GM21786 (cell line): ENCODE data around the gene CDC25B.

Source experiments
- ATAC-seq: cut with Tn5 transposase; IDR thresholded peaks from one replicate; pipeline ENCODE4 v1.9.1; 2021; ENCODE audit not compliant: unreplicated experiment

CDC25B gene

GRCh38 chr20:3763671-3764601 lies 32.2 kb upstream of the CDC25B start:
- no peak for ATAC-seq

GRCh38 chr20:3764659-3765058 lies 31.5 kb upstream of the CDC25B start:
- ATAC-seq = no peak

GRCh38 chr20:3765171-3765882 lies 30.8 kb upstream of the CDC25B start:
- no peak for ATAC-seq

GRCh38 chr20:3766422-3767109 lies 29.5 kb upstream of the CDC25B start:
- no peak for ATAC-seq

GRCh38 chr20:3767110-3767426 lies 29.0 kb upstream of the CDC25B start:
- no peak for ATAC-seq

- ATAC-seq = peak; percentile 95
Observed at GRCh38 chr20:3767427-3768341, 28.4 kb upstream of the CDC25B start, which contains the start of gene ADISSP. ADISSP (minus strand) TSS chr20:3767753; CDS start chr20:3760100, 7,653 bp downstream.

- ATAC-seq = peak; percentile 36
Observed at GRCh38 chr20:3768342-3769130, 27.6 kb upstream of the CDC25B start.

- no peak for ATAC-seq
Observed at GRCh38 chr20:3771552-3772058, 24.5 kb upstream of the CDC25B start.

- ATAC-seq = no peak
Observed at GRCh38 chr20:3775457-3776108, 20.5 kb upstream of the CDC25B start.

GRCh38 chr20:3777381-3777715 lies 18.8 kb upstream of the CDC25B start:
- ATAC-seq = no peak

- no peak for ATAC-seq
Observed at GRCh38 chr20:3777716-3778629, 18.1 kb upstream of the CDC25B start.

- ATAC-seq = no peak
Observed at GRCh38 chr20:3778976-3779375, 17.1 kb upstream of the CDC25B start.

- peak; percentile 83 for ATAC-seq
Observed at GRCh38 chr20:3781153-3781910, 14.8 kb upstream of the CDC25B start, which contains the start of gene SPEF1. SPEF1 (minus strand) TSS chr20:3781448; CDS start chr20:3781287, 161 bp downstream.

- ATAC-seq = no peak
Observed at GRCh38 chr20:3782597-3782996, 13.5 kb upstream of the CDC25B start.

GRCh38 chr20:3783068-3783489 lies 13.0 kb upstream of the CDC25B start:
- ATAC-seq = no peak

GRCh38 chr20:3783511-3784195 lies 12.5 kb upstream of the CDC25B start:
- ATAC-seq = no peak
